GM19351 (cell line): ENCODE data around the gene CBFA2T3.
"Not testable (repeated sequence)": the region's sequence is repeated elsewhere in the genome, so short reads cannot be mapped to it uniquely, and the experiment has no call there.

Source experiments
- ATAC-seq: cut with Tn5 transposase; IDR thresholded peaks from one replicate; pipeline ENCODE4 v1.9.1; 2021; ENCODE audit warnings: mild to moderate bottlenecking, moderate library complexity; ENCODE audit not compliant: unreplicated experiment

CBFA2T3 gene

GRCh38 chr16:88977018-88977811 is at the start of gene CBFA2T3:
Gene CBFA2T3 (minus strand): TSS chr16:88977207. CDS start chr16:88976807, 400 bp downstream.
- no peak for ATAC-seq

- ATAC-seq = no peak
Measured at GRCh38 chr16:89026121-89026612, 49.2 kb upstream of the CBFA2T3 start.

GRCh38 chr16:89025636-89026035 is 48.6 kb upstream of the CBFA2T3 start:
- ATAC-seq = no peak

- ATAC-seq = no peak
Measured at GRCh38 chr16:89024546-89025060, 47.6 kb upstream of the CBFA2T3 start.

- no peak for ATAC-seq
Measured at GRCh38 chr16:89023621-89024511, 46.9 kb upstream of the CBFA2T3 start.

- no peak for ATAC-seq
Measured at GRCh38 chr16:89023151-89023551, 46.1 kb upstream of the CBFA2T3 start.

GRCh38 chr16:89022051-89022836 is 45.2 kb upstream of the CBFA2T3 start:
- ATAC-seq = no peak

GRCh38 chr16:89020925-89021595 is 44.1 kb upstream of the CBFA2T3 start:
- ATAC-seq = no peak

GRCh38 chr16:89020068-89020924 is 43.3 kb upstream of the CBFA2T3 start:
- ATAC-seq = no peak

- ATAC-seq = no peak
Measured at GRCh38 chr16:89019511-89019910, 42.5 kb upstream of the CBFA2T3 start.

GRCh38 chr16:89018282-89019158 is 41.5 kb upstream of the CBFA2T3 start:
- no peak for ATAC-seq

- ATAC-seq = no peak
Measured at GRCh38 chr16:89017543-89018281, 40.7 kb upstream of the CBFA2T3 start.

- ATAC-seq = not testable (repeated sequence)
Measured at GRCh38 chr16:89016561-89016960, 39.6 kb upstream of the CBFA2T3 start.

GRCh38 chr16:89015271-89015859 is 38.4 kb upstream of the CBFA2T3 start:
- ATAC-seq = no peak

- ATAC-seq = no peak
Measured at GRCh38 chr16:89014403-89015230, 37.6 kb upstream of the CBFA2T3 start.

GRCh38 chr16:89013692-89014402 is 36.8 kb upstream of the CBFA2T3 start:
- ATAC-seq = no peak
